Right cardiac atrium (tissue), 5 donors: Measurements from ENCODE around the gene FNDC3A. TPM values are rescaled to one million over a fixed set of nuclear protein-coding genes. Genes with fewer than 3 reads are reported as not detected.

Source experiments
- ATAC-seq, 2 donors: fragments of 200-7000 bp; cut with Tn5 transposase; one replicate each; pipeline versions ENCODE4 v1.8.0 to v1.9.1; 2020; ENCODE audit warnings: moderate library complexity in 2 of 2, mild to moderate bottlenecking in 1 of 2
- DNase-seq, 3 donors: peaks; one replicate each; pipeline ENCODE4 v3.0.0-alpha.2; 2020
- H3K27ac ChIP-seq: one replicate; pipeline ENCODE4 v1.5.1; 2013; ENCODE audit warnings: mild to moderate bottlenecking, low read length, control low read depth, moderate library complexity
- H3K27me3 ChIP-seq: one replicate; pipeline ENCODE4 v1.6.1; 2013; ENCODE audit not compliant: control insufficient read depth, insufficient read depth
- H3K4me1 ChIP-seq: one replicate; pipeline ENCODE4 v1.6.1; 2013; ENCODE audit warnings: low read length; ENCODE audit not compliant: control insufficient read depth, insufficient read depth
- H3K4me3 ChIP-seq: one replicate; pipeline ENCODE4 v1.5.1; 2013; ENCODE audit warnings: low read length, control low read depth
- H3K9me3 ChIP-seq: one replicate; pipeline ENCODE4 v1.6.1; 2013; ENCODE audit warnings: low read length; ENCODE audit not compliant: control insufficient read depth
- WGBS: extraction: QIAGEN DNeasy Blood & Tissue Kit; methylation state at CpG from one replicate; pipeline ENCODE4 v1.1.7; 2013; 5-methylcytosine and 5-hydroxymethylcytosine counted together
- intact Hi-C, 4 donors: fragments of 100-400 bp; cut with DNase I; formaldehyde crosslinking; loops; one replicate each; pipeline versions ENCODE4 v1.11.0 to v1.14.0; 2022 to 2023
- polyA plus RNA-seq: library from polyadenylated mRNA; stranded (reverse); fragments of 200-250 nt; gene quantifications from one replicate; pipeline ENCODE4 v1.2.3, GENCODE V29; 2013
- total RNA-seq, 4 donors: library from RNA; stranded (reverse); fragmentation: NEBNext Ultra II Directional; extraction: Animal tissue kit (Norgen Biotek cat#: 25700); gene quantifications; one replicate each; pipeline ENCODE4 v1.2.1, GENCODE V29; 2021
- donor health status: healthy with polysubstance abuse.
- donor health status: DM: no; HTN: yes; CAD: no.
- donor health status: DM: no; HTN: no; CAD: no.
- donor health status: DM: no; HTN: yes; CAD: no; lungs with severe emphysema.
- donor health status: DM: yes; HTN: yes; CAD: no.

Gene FNDC3A
- total and polyA plus RNA-seq, 5 donors: 9.6 to 35.7 (median 23.9) TPM

GRCh38 chr13:49213539-49213938, 237.8 kb downstream of the FNDC3A start:
- no peaks in the 10 kb centered on the region for H3K9me3 ChIP-seq
- ATAC-seq (no peak), DNase-seq (no peak)
- no peaks in the 10 kb centered on the region for H3K4me1 ChIP-seq
- no peak overlapping the region for H3K4me3 ChIP-seq
- 97% methylated on average over 1 of the region's 1 CpG for WGBS
- no peak overlapping the region for H3K27ac ChIP-seq
- H3K27me3 ChIP-seq: no peaks in the 10 kb centered on the region
- intact Hi-C loops: no loop called here

DNA sequence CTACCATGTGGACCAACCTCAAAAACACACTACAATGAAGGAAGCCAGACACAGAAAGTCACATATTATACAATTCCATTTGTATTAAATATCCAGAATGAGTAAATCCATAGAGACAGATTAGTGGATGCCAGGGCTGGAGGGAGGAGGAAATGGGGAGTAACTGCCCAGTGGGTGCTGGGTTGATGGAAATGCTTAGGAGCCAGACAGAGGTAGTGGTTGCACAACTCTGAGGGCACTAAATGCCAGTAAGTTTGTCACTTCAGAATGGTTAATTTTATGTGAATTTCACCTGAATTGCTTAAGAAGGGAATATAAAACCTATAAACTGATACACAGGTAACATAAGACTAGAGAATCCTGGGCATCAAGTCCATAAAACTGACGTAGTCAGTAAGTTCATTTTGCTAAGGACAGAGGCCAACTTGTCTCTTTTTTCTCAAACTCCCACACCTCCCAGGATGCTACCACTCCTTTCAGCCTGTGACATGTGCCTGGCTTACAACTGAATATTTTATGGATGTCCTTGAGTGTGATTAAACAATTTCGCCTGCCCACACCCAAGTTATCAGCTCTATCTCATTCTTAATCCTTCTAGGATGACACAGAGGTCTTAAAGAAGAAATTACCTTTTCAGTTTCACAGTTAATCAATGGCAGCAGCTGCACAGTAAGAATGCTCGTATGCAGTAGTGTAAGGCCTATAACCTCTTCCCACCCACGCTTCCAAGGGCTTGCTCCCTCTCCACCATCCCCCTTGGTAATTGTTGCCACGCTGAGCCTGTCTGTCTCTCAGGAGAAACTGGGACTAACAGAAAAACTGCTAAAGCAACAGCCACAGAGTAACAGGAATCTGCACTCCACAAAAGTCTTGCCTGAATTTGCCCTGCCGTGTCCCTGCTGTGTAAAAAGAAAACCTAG, 238.5 kb downstream of the FNDC3A start:
- Histone ChIP-seq H3K27ac (no peak overlapping the region), H3K27me3 (no peaks in the 10 kb centered on the region), H3K4me1 (no peaks in the 10 kb centered on the region), H3K9me3 (no peaks in the 10 kb centered on the region), H3K4me3 (no peak overlapping the region)
- ATAC-seq (no peak), DNase-seq (no peak)
- intact Hi-C loops: no loop called here
- 66% methylated on average over 6 of the region's 6 CpGs for WGBS

DNA sequence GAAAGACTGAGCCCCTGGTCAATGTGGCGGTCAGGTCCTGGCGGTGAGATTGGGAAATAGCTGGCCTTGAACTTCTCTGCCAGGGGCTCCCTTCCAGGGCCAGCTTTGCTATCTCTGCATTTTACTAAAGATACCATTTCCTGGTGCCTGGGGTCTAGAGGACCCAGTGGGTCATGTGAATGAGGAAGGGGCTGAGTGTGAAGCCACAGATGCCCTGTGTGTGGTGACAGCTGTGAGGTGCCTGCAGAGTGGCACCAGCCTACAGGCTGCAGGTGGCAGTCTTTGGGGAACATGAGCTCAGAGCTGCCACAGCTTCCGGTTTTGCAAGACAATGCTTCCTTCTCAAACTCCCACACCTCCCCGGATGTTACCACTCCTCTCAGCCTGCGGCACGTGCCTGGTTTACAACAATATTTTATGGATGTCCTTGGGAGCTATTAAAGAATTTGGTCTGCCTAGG, 239.2 kb downstream of the FNDC3A start:
- Histone ChIP-seq H3K9me3 (no peaks in the 10 kb centered on the region), H3K4me1 (no peaks in the 10 kb centered on the region), H3K4me3 (no peak overlapping the region), H3K27ac (no peak overlapping the region), H3K27me3 (no peaks in the 10 kb centered on the region)
- peak; percentile 38 to 57 for ATAC-seq
- peak in 2 of 3 donors; percentile 52 to 60 for DNase-seq
- intact Hi-C loops: no loop called here
- 52% methylated on average over 6 of the region's 6 CpGs for WGBS

- Histone ChIP-seq H3K9me3 (no peaks in the 10 kb centered on the region), H3K27me3 (no peaks in the 10 kb centered on the region), H3K4me3 (no peak overlapping the region), H3K4me1 (peaks cover 2% of the 10 kb centered on the region), H3K27ac (no peak overlapping the region)
- ATAC-seq (no peak), DNase-seq (no peak)
- WGBS: 86% methylated on average over 6 of the region's 6 CpGs
- intact Hi-C loops: no loop called here
Observed at GRCh38 chr13:49216334-49216733, 240.6 kb downstream of the FNDC3A start.

DNA sequence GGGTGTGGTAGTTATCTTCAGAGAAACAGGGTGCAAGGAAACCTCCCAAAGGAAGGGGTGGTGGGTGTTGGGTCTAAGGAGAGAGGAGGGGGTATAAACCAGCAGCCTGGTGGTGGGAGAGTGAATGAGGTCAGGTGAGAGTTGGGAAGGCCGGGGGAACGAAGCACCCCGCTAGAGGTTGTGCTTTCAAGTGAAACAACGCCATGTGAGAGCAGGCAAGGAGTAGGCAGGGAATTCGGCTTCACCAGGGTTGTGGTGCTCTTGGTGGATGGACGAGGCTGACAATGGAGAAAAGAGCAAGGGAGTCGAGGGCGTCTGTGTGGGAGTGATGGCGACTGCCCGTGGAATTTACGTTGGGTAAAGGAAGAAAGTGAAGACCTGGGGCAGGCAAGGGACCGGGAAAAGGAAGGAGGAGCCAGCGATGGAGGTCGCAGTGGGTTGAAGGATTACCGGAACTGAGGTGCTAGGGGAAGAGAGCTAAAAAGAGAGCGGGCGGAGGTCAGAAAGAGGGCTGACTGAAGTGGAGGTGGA, 242.3 kb downstream of the FNDC3A start:
- no peak overlapping the region for H3K4me3 ChIP-seq
- WGBS: 42% methylated on average over 17 of the region's 17 CpGs
- H3K4me1 ChIP-seq: peaks cover 2% of the 10 kb centered on the region
- no peaks in the 10 kb centered on the region for H3K9me3 ChIP-seq
- H3K27me3 ChIP-seq: no peaks in the 10 kb centered on the region
- H3K27ac ChIP-seq: no peak overlapping the region
- ATAC-seq (no peak), DNase-seq (no peak)
- intact Hi-C loops: no loop called here

GRCh38 chr13:49218493-49219051, 242.9 kb downstream of the FNDC3A start:
- H3K9me3 ChIP-seq: no peaks in the 10 kb centered on the region
- intact Hi-C loops: no loop called here
- ATAC-seq (no peak), DNase-seq (no peak)
- H3K27ac ChIP-seq: no peak overlapping the region
- H3K27me3 ChIP-seq: no peaks in the 10 kb centered on the region
- WGBS: 28% methylated on average over 25 of the region's 25 CpGs
- H3K4me3 ChIP-seq: no peak overlapping the region
- H3K4me1 ChIP-seq: peaks cover 2% of the 10 kb centered on the region

DNA sequence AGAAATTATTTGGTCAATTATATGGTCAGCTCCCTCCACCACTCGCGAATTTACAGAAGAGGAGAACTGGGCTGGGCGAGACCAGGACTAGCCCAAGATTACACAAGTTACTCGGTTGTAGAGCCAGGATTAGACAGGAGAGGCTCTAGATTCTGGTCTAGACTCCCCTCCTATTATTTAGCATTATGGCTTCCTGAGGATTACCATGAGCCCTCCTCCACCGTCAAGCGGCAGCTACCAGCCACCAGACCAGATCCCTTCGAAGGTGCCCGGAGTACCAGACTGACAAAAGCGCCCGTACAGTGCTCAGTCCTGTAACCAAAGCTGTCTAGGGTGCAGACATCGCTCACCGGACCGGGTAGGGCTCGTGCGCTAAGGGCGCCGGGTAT, 243.9 kb downstream of the FNDC3A start:
- peaks cover 2% of the 10 kb centered on the region for H3K4me1 ChIP-seq
- H3K27me3 ChIP-seq: no peaks in the 10 kb centered on the region
- no peaks in the 10 kb centered on the region for H3K9me3 ChIP-seq
- 16% methylated on average over 17 of the region's 17 CpGs for WGBS
- intact Hi-C loops: no loop called here
- DNase-seq: no peak
- H3K27ac ChIP-seq: no peak overlapping the region
- ATAC-seq: no peak
- H3K4me3 ChIP-seq: peak overlapping the region; percentile 69

DNA sequence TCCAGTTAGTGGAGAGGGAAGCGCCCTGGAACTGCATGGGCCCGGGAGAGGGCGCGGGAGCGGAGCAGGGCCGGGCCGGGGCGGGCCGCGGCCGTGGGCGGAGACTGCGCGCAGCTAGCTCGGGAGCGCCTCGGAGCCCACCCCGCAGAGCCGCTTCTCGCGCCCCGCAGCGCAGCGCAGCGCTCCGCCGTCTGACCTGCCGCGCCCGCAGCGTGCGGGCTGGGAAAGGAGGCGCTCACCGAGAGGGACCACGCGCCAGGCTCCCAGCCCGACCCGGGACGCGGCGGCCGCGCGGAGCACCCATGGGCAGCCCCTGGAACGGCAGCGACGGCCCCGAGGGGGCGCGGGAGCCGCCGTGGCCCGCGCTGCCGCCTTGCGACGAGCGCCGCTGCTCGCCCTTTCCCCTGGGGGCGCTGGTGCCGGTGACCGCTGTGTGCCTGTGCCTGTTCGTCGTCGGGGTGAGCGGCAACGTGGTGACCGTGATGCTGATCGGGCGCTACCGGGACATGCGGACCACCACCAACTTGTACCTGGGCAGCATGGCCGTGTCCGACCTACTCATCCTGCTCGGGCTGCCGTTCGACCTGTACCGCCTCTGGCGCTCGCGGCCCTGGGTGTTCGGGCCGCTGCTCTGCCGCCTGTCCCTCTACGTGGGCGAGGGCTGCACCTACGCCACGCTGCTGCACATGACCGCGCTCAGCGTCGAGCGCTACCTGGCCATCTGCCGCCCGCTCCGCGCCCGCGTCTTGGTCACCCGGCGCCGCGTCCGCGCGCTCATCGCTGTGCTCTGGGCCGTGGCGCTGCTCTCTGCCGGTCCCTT, 244.5 kb downstream of the FNDC3A start, which contains the start of gene MLNR:
MLNR (plus strand) TSS at position 303 of the 820 bp plus-strand sequence; CDS start at position 303, 0 bp downstream.
- ATAC-seq: peak; percentile 74 to 77
- no peak within 1 kb of the TSS for H3K27ac ChIP-seq
- H3K4me1 ChIP-seq: peaks cover 2% of the 10 kb centered on the region
- no peaks in the 10 kb centered on the region for H3K27me3 ChIP-seq
- WGBS: 3% methylated on average over 111 of the region's 111 CpGs
- peak; percentile 40 to 69 (median 68) for DNase-seq
- H3K4me3 ChIP-seq: peak within 1 kb of the TSS; percentile 69
- intact Hi-C loops: no loop called here
- no peaks in the 10 kb centered on the region for H3K9me3 ChIP-seq

DNA sequence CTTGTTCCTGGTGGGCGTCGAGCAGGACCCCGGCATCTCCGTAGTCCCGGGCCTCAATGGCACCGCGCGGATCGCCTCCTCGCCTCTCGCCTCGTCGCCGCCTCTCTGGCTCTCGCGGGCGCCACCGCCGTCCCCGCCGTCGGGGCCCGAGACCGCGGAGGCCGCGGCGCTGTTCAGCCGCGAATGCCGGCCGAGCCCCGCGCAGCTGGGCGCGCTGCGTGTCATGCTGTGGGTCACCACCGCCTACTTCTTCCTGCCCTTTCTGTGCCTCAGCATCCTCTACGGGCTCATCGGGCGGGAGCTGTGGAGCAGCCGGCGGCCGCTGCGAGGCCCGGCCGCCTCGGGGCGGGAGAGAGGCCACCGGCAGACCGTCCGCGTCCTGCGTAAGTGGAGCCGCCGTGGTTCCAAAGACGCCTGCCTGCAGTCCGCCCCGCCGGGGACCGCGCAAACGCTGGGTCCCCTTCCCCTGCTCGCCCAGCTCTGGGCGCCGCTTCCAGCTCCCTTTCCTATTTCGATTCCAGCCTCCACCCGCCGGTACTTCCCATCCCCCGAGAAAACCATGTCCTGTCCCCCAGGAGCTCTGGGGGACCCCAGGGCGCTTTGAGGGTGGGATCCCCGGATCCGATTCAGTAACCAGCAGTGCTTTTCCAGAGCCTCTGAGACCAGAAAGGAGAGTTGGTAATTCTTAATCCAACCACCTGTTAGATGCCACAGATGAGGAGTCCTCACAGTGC, 245.3 kb downstream of the FNDC3A start:
- ATAC-seq (peak in 1 of 2 donors; percentile 34), DNase-seq (peak in 2 of 3 donors; percentile 51 to 56)
- Histone ChIP-seq H3K4me3 (peak overlapping the region; percentile 0), H3K27ac (no peak overlapping the region), H3K4me1 (peaks cover 2% of the 10 kb centered on the region), H3K9me3 (no peaks in the 10 kb centered on the region), H3K27me3 (no peaks in the 10 kb centered on the region)
- intact Hi-C loops: no loop called here
- WGBS: 6% methylated on average over 73 of the region's 73 CpGs

GRCh38 chr13:49221590-49221965, 245.9 kb downstream of the FNDC3A start:
- Histone ChIP-seq H3K4me1 (peaks cover 2% of the 10 kb centered on the region), H3K27me3 (no peaks in the 10 kb centered on the region), H3K9me3 (no peaks in the 10 kb centered on the region), H3K27ac (no peak overlapping the region), H3K4me3 (no peak overlapping the region)
- WGBS: 67% methylated on average over 4 of the region's 4 CpGs
- intact Hi-C loops: no loop called here
- ATAC-seq: no peak
- no peak for DNase-seq
